ENCODE measurements around the gene KRT40. TPM values are rescaled to one million over a fixed set of nuclear protein-coding genes. Genes with fewer than 3 reads are reported as not detected.

The KRT40 gene
- total RNA-seq, 1 experiment from 2014 or later = not detected

DNA sequence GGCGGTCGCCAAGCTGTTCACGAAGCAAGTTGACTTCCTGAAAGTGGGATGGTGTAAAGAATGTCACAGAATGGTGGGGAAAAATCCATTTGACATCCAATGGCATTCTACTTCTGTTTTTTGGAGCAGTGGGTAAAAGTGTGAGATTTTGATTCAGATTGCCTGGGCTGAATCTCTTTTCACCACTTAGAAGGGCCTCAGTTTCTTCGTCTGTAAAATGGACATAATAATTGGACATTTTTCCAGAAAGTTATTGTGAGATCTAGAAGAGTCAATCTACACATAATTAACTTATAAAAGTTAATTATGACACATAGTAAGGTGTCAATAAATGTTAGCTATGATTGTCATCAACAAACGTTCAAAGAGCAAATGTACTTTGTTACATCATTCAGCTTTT is 3.0 kb downstream of the KRT40 start:
- Histone ChIP-seq H3K9me3 (ENCODE audit: control insufficient read depth in 1 of 2, insufficient read depth in 1 of 2, low read depth in 1 of 2, low read length in 2 of 2) (no peaks in the 10 kb centered on the region), H3K4me1 (ENCODE audit: control insufficient read depth in 1 of 2, insufficient read depth in 2 of 2, low read length in 2 of 2) (peaks cover 4% of the 10 kb centered on the region in 2 experiments; a peak in 3 of 4 replicates), H4K20me1 (ENCODE audit: insufficient read depth) (no peaks in the 10 kb centered on the region), H3K79me2 (ENCODE audit: insufficient read depth, low read length) (no peaks in the 10 kb centered on the region), H3K9ac (ENCODE audit: low read length) (no peak overlapping the region), H3K36me3 (ENCODE audit: control insufficient read depth in 1 of 2, insufficient read depth in 2 of 2, low read length in 2 of 2) (no peaks in the 10 kb centered on the region), H3K27ac (ENCODE audit: low read depth, low read length) (no peak overlapping the region), H2AFZ (ENCODE audit: low read depth, low read length, poor library complexity, severe bottlenecking) (peak overlapping the region; percentile 48), H3K4me3 (replicated peaks in 1 of 2; ENCODE audit: low read depth in 1 of 2, low read length in 2 of 2) (no peak overlapping the region), H3K9me2 (ENCODE audit: insufficient read depth) (no peaks in the 10 kb centered on the region), H3K4me2 (ENCODE audit: low read length) (no peak overlapping the region), H3K27me3 (ENCODE audit: insufficient read depth, low read length) (no peaks in the 10 kb centered on the region)
- ATAC-seq = no peak
- intact Hi-C loops (cut with micrococcal nuclease) = no loop called here
- TF ChIP-seq FOSL1 (IDR thresholded peaks at IDR 0.05; ENCODE audit: low read depth) (no peak), YY1 (IDR thresholded peaks at IDR 0.05; ENCODE audit: extremely low read depth, insufficient replicate concordance, low read depth, low read length) (no peak), CEBPB (IDR thresholded peaks at IDR 0.05; ENCODE audit: low read depth) (no peak), JUND (IDR thresholded peaks at IDR 0.05) (no peak), ZBTB33 (IDR thresholded peaks at IDR 0.05; ENCODE audit: extremely low read depth, insufficient replicate concordance, low read length) (no peak), ELF1 (IDR thresholded peaks at IDR 0.05; ENCODE audit: borderline replicate concordance, low read depth) (no peak), SRF (IDR thresholded peaks at IDR 0.05; ENCODE audit: low read depth) (no peak), TCF7L2 (IDR thresholded peaks at IDR 0.05; ENCODE audit: borderline replicate concordance, extremely low read depth, insufficient read depth, insufficient read length) (no peak), ATF3 (IDR thresholded peaks at IDR 0.05) (no peak), EGR1 (IDR thresholded peaks at IDR 0.05; ENCODE audit: low read depth) (no peak), EZH2phosphoT487 (IDR thresholded peaks at IDR 0.05; ENCODE audit: borderline replicate concordance) (no peak), CBX3 (IDR thresholded peaks at IDR 0.05; ENCODE audit: low read depth) (no peak), SP1 (IDR thresholded peaks at IDR 0.05; ENCODE audit: low read depth) (no peak), POLR2A (IDR thresholded peaks at IDR 0.05; ENCODE audit: borderline replicate concordance, extremely low read depth, insufficient read depth, insufficient read length) (no peak), ZFX (IDR thresholded peaks at IDR 0.05) (no peak), SIN3A (IDR thresholded peaks at IDR 0.05; ENCODE audit: low read depth) (no peak), ZNF274 (IDR thresholded peaks at IDR 0.05; ENCODE audit: low read depth, low read length) (no peak), POLR2AphosphoS5 (IDR thresholded peaks at IDR 0.05; ENCODE audit: low read depth, low read length) (no peak), EZH2 (IDR thresholded peaks at IDR 0.05) (no peak)
- TF ChIP-seq, protein P1, sequence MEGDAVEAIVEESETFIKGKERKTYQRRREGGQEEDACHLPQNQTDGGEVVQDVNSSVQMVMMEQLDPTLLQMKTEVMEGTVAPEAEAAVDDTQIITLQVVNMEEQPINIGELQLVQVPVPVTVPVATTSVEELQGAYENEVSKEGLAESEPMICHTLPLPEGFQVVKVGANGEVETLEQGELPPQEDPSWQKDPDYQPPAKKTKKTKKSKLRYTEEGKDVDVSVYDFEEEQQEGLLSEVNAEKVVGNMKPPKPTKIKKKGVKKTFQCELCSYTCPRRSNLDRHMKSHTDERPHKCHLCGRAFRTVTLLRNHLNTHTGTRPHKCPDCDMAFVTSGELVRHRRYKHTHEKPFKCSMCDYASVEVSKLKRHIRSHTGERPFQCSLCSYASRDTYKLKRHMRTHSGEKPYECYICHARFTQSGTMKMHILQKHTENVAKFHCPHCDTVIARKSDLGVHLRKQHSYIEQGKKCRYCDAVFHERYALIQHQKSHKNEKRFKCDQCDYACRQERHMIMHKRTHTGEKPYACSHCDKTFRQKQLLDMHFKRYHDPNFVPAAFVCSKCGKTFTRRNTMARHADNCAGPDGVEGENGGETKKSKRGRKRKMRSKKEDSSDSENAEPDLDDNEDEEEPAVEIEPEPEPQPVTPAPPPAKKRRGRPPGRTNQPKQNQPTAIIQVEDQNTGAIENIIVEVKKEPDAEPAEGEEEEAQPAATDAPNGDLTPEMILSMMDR (IDR thresholded peaks at IDR 0.05 in 2 of 3, conservative IDR thresholded peaks at IDR 0.05 in 1 of 3; ENCODE audit: borderline replicate concordance in 1 of 3, insufficient read depth in 1 of 3, low read depth in 2 of 3, low read length in 2 of 3) = no peak
- CTCF ChIA-PET = no interaction called here
- RAD21 ChIA-PET (ENCODE audit: low non-redundant PET in 1 of 2, low total read pairs in 2 of 2, uncharacterized antibody in 2 of 2, unreplicated experiment in 2 of 2) = no interaction called here
- no peak for DNase-seq (ENCODE audit: low read depth, low spot score)
- BruUV-seq (replicated peaks) = no TSS peak
- POLR2A ChIA-PET = no interaction called here

Data from HCT116 (cell line).